H1 (cell line): ENCODE results near the gene CSRP1. TPM values are rescaled to one million over a fixed set of nuclear protein-coding genes. Genes with fewer than 3 reads are reported as not detected.

ENCODE experiments used
- CTCF ChIA-PET: fragments of 300-600 bp; sonication (Branson Sonifier 250); formaldehyde crosslinking; loops from one replicate; lab custom pipeline; 2021; ENCODE audit not compliant: partially characterized antibody; lab: Charles Lee
- POLR2A ChIA-PET: fragments of 300-600 bp; sonication (Branson Sonifier 250); formaldehyde crosslinking; loops from one replicate; lab custom pipeline; 2021; ENCODE audit warnings: inconsistent platforms; ENCODE audit not compliant: partially characterized antibody; lab: Charles Lee
- DNase-seq, 2 experiments: peaks; one replicate each; pipeline versions ENCODE4 v3.0.0 to v3.0.0-alpha.2; 2010 to 2022; ENCODE audit warnings: low spot score in 2 of 2, low read depth in 1 of 2, mixed read lengths in 1 of 2
- FAIRE-seq: peaks from 2 replicates; lab custom pipeline; 2011; peaks lifted over from hg19 to GRCh38; lab: Jason Lieb, UNC
- H2AFZ ChIP-seq: 2 replicates; pipeline ENCODE4 v1.8.1; 2012; ENCODE audit warnings: low read length, inconsistent platforms
- H2AK5ac ChIP-seq: 2 replicates; pipeline ENCODE4 v1.6.1; 2013; ENCODE audit warnings: low read depth, low read length
- H2BK120ac ChIP-seq: replicated peaks from 2 replicates; pipeline ENCODE3; 2013; ENCODE audit warnings: low read depth, low read length, inconsistent platforms
- H2BK12ac ChIP-seq: 2 replicates; pipeline ENCODE4 v1.6.1; 2013; ENCODE audit warnings: low read depth, low read length
- H2BK15ac ChIP-seq: 2 replicates; pipeline ENCODE4 v1.6.1; 2013; ENCODE audit warnings: low read length
- H2BK20ac ChIP-seq: 2 replicates; pipeline ENCODE4 v1.6.1; 2013; ENCODE audit warnings: low read length
- H2BK5ac ChIP-seq: 2 replicates; pipeline ENCODE4 v1.6.1; 2013; ENCODE audit warnings: low read depth, low read length
- H3K14ac ChIP-seq: 2 replicates; pipeline ENCODE4 v1.6.1; 2013; ENCODE audit warnings: inconsistent platforms; ENCODE audit not compliant: insufficient read length
- H3K18ac ChIP-seq: 2 replicates; pipeline ENCODE4 v1.6.1; 2013; ENCODE audit warnings: low read length; ENCODE audit errors: extremely low read depth
- H3K23ac ChIP-seq: 2 replicates; pipeline ENCODE4 v1.6.1; 2013; ENCODE audit warnings: inconsistent platforms; ENCODE audit not compliant: insufficient read length
- H3K23me2 ChIP-seq: 2 replicates; pipeline ENCODE4 v1.6.1; 2013; ENCODE audit warnings: low read depth, low read length
- H3K27ac ChIP-seq: 2 replicates; pipeline ENCODE4 v1.6.1; 2011; ENCODE audit warnings: low read depth, low read length, inconsistent platforms
- H3K27me3 ChIP-seq, 4 experiments: replicated peaks in 1 of 4; 1 replicate in 1 of 4; 2 replicates in 3 of 4; pipeline versions ENCODE4 v1.6.1 to v1.8.1; 2011 to 2013; ENCODE audit warnings: low read length in 3 of 4, mild to moderate bottlenecking in 3 of 4, inconsistent platforms in 2 of 4, mixed read lengths in 2 of 4, moderate library complexity in 1 of 4; ENCODE audit not compliant: control insufficient read depth in 3 of 4, insufficient read depth in 3 of 4; ENCODE audit errors: extremely low read depth in 1 of 4
- H3K36me3 ChIP-seq, 4 experiments: 2 replicates each; pipeline versions ENCODE4 v1.6.1 to v1.8.1; 2011 to 2013; ENCODE audit warnings: mild to moderate bottlenecking in 4 of 4, low read length in 3 of 4, moderate library complexity in 2 of 4, control low read depth in 1 of 4, inconsistent platforms in 1 of 4; ENCODE audit not compliant: insufficient read depth in 4 of 4, control insufficient read depth in 2 of 4
- H3K4ac ChIP-seq: replicated peaks from 2 replicates; pipeline ENCODE3; 2013; ENCODE audit warnings: low read length, low read depth, mixed read lengths, inconsistent platforms; ENCODE audit not compliant: insufficient read length
- H3K4me1 ChIP-seq, 4 experiments: replicated peaks in 1 of 4; 1 replicate in 1 of 4; 2 replicates in 3 of 4; pipeline versions ENCODE4 v1.6.1 to v1.8.1; 2011 to 2013; ENCODE audit warnings: low read length in 3 of 4, inconsistent platforms in 2 of 4, mixed read lengths in 1 of 4; ENCODE audit not compliant: insufficient read depth in 4 of 4, control insufficient read depth in 3 of 4
- H3K4me2 ChIP-seq, 2 experiments: 2 replicates each; pipeline versions ENCODE4 v1.6.1 to v1.8.1; 2011 to 2013; ENCODE audit warnings: low read depth in 2 of 2, low read length in 2 of 2, control low read depth in 1 of 2, inconsistent platforms in 1 of 2, mild to moderate bottlenecking in 1 of 2; ENCODE audit not compliant: insufficient read depth in 1 of 2
- H3K4me3 ChIP-seq, 4 experiments: fragments of 200-600, 300-600 bp in 1 of 4; sonication (generic), shearing (Covaris generic), sonication (Bioruptor Twin) in 1 of 4; 2 replicates each; pipeline versions ENCODE4 v1.5.1 to v1.8.1; 2011 to 2016; ENCODE audit warnings: low read length in 4 of 4, low read depth in 3 of 4, control low read depth in 2 of 4, inconsistent platforms in 2 of 4, mild to moderate bottlenecking in 2 of 4, mixed read lengths in 1 of 4, moderate library complexity in 1 of 4; ENCODE audit not compliant: insufficient read depth in 2 of 4; ENCODE audit errors: extremely low read depth in 1 of 4
- H3K56ac ChIP-seq: replicated peaks from 2 replicates; pipeline ENCODE3; 2013; ENCODE audit warnings: low read depth, mild to moderate bottlenecking, mixed read lengths, low read length, inconsistent platforms; ENCODE audit not compliant: insufficient read length
- H3K79me1 ChIP-seq: 2 replicates; pipeline ENCODE4 v1.6.1; 2013; ENCODE audit warnings: low read depth, low read length, control low read depth
- H3K79me2 ChIP-seq, 2 experiments: 2 replicates each; pipeline versions ENCODE4 v1.6.1 to v1.8.1; 2012 to 2013; ENCODE audit warnings: low read length in 2 of 2, mild to moderate bottlenecking in 2 of 2, inconsistent platforms in 1 of 2; ENCODE audit not compliant: insufficient read depth in 2 of 2, control insufficient read depth in 1 of 2
- H3K9ac ChIP-seq, 4 experiments: replicated peaks in 1 of 4; 1 replicate in 1 of 4; 2 replicates in 3 of 4; pipeline versions ENCODE4 v1.6.1 to v1.8.1; 2011 to 2013; ENCODE audit warnings: low read depth in 3 of 4, low read length in 3 of 4, control low read depth in 2 of 4, mild to moderate bottlenecking in 2 of 4, moderate library complexity in 2 of 4, inconsistent platforms in 1 of 4; ENCODE audit errors: extremely low read depth in 1 of 4
- H3K9me3 ChIP-seq, 2 experiments: 2 replicates each; pipeline versions ENCODE4 v1.6.1 to v1.8.1; 2012 to 2013; ENCODE audit warnings: mild to moderate bottlenecking in 2 of 2, moderate library complexity in 2 of 2, control low read depth in 1 of 2, inconsistent platforms in 1 of 2, low read depth in 1 of 2, low read length in 1 of 2, mixed read lengths in 1 of 2; ENCODE audit not compliant: insufficient read depth in 2 of 2
- H4K20me1 ChIP-seq, 2 experiments: replicated peaks in 1 of 2; 2 replicates each; pipeline versions ENCODE3 to v1.8.1; 2011 to 2013; ENCODE audit warnings: inconsistent platforms in 2 of 2, low read length in 2 of 2, mild to moderate bottlenecking in 1 of 2; ENCODE audit not compliant: insufficient read depth in 2 of 2, control insufficient read depth in 1 of 2
- H4K5ac ChIP-seq: 2 replicates; pipeline ENCODE4 v1.6.1; 2013; ENCODE audit warnings: low read length, low read depth, mixed read lengths, inconsistent platforms; ENCODE audit not compliant: insufficient read length
- H4K8ac ChIP-seq: 2 replicates; pipeline ENCODE4 v1.8.0; 2013; ENCODE audit warnings: mild to moderate bottlenecking, moderate library complexity, low read length, inconsistent platforms; ENCODE audit not compliant: insufficient read depth; ENCODE audit errors: extremely low read depth
- H4K91ac ChIP-seq: replicated peaks from 2 replicates; pipeline ENCODE3; 2013; ENCODE audit warnings: low read length, mixed read lengths, inconsistent platforms; ENCODE audit not compliant: insufficient read length
- CTCF ChIP-seq, 3 experiments: IDR thresholded peaks; 1 replicate in 2 of 3; 2 replicates in 1 of 3; pipeline versions ENCODE4 v1.5.1 to v1.6.1; 2011; ENCODE audit warnings: low read length in 3 of 3, mild to moderate bottlenecking in 3 of 3, inconsistent platforms in 2 of 3, low read depth in 1 of 3, moderate library complexity in 1 of 3; ENCODE audit not compliant: insufficient read depth in 1 of 3; ENCODE audit errors: control extremely low read depth in 1 of 3
- FOSL1 ChIP-seq: IDR thresholded peaks from 2 replicates; pipeline ENCODE4 v1.6.1; 2011; ENCODE audit warnings: mild to moderate bottlenecking, low read depth, low read length, moderate library complexity; ENCODE audit not compliant: insufficient read depth
- KDM5A ChIP-seq: fragments of 200-600 bp; IDR thresholded peaks from 2 replicates; pipeline ENCODE4 v1.7.1; 2012; ENCODE audit warnings: mild to moderate bottlenecking, low read length, inconsistent platforms, mixed read lengths
- POLR2A ChIP-seq, 2 experiments: IDR thresholded peaks; 1 replicate in 1 of 2; 2 replicates in 1 of 2; pipeline ENCODE4 v1.6.1; 2011; ENCODE audit warnings: low read depth in 2 of 2, low read length in 2 of 2, mild to moderate bottlenecking in 2 of 2; ENCODE audit errors: control extremely low read depth in 1 of 2
- RBBP5 ChIP-seq: IDR thresholded peaks from 2 replicates; pipeline ENCODE4 v1.7.1; 2012; ENCODE audit warnings: low read depth, mild to moderate bottlenecking, inconsistent platforms, low read length, moderate library complexity, borderline replicate concordance
- RNF2 ChIP-seq: fragments of 200-900, 300-1000 bp; sonication (generic); IDR thresholded peaks from 2 replicates; pipeline ENCODE4 v1.7.1; 2016; ENCODE audit warnings: borderline replicate concordance, low read depth, mild to moderate bottlenecking, antibody characterized with exemption, low read length; ENCODE audit not compliant: poor library complexity, severe bottlenecking; ENCODE audit errors: missing control alignments
- SAP30 ChIP-seq: fragments of 300-600 bp; sonication (generic); IDR thresholded peaks from 2 replicates; pipeline ENCODE4 v1.7.1; 2012; ENCODE audit warnings: low read length, moderate library complexity, mild to moderate bottlenecking, inconsistent platforms; ENCODE audit not compliant: insufficient read depth, insufficient replicate concordance
- WGBS, 2 experiments: shearing (Covaris generic) in 1 of 2; methylation state at CpG; one replicate each; pipeline versions ENCODE4 v1.1.6 to v1.1.7; 2013 to 2015; ENCODE audit warnings: low lambda C conversion rate in 2 of 2, mixed read lengths in 2 of 2, inconsistent platforms in 1 of 2, low coverage in 1 of 2, missing lambda C conversion rate in 1 of 2; ENCODE audit not compliant: insufficient replicate concordance in 2 of 2, insufficient coverage in 1 of 2, insufficient read length in 1 of 2; ENCODE audit errors: extremely low coverage in 1 of 2, missing lambda C conversion rate in 1 of 2; 5-methylcytosine and 5-hydroxymethylcytosine counted together
- polyA plus RNA-seq, 7 experiments: library from polyadenylated mRNA; depleted of rRNA in 3 of 7; stranded (reverse) in 5 of 7; unstranded in 2 of 7; fragments of >200 nt in 5 of 7; fragments of 200-250 nt in 2 of 7; gene quantifications; 1 replicate in 5 of 7; 2 replicates in 1 of 7; 4 replicates in 1 of 7; pipeline versions ENCODE4 v1.2.1 to v1.2.3, GENCODE V29; 2011 to 2013; ENCODE audit warnings: missing spikeins in 2 of 7, mixed read lengths in 2 of 7
- total RNA-seq: library from RNA; stranded (reverse); fragmentation: NEBNext Ultra II Directional; extraction: Animal tissue kit (Norgen Biotek cat#: 25700); gene quantifications from 2 replicates; pipeline ENCODE4 v1.2.1, GENCODE V29; 2021

CSRP1 gene
- total and polyA plus RNA-seq, 2 of the 8 experiments (the other 6 are each of a cell fraction or from before 2014, with no cell fraction given), result 14.2 to 22.3 TPM

DNA sequence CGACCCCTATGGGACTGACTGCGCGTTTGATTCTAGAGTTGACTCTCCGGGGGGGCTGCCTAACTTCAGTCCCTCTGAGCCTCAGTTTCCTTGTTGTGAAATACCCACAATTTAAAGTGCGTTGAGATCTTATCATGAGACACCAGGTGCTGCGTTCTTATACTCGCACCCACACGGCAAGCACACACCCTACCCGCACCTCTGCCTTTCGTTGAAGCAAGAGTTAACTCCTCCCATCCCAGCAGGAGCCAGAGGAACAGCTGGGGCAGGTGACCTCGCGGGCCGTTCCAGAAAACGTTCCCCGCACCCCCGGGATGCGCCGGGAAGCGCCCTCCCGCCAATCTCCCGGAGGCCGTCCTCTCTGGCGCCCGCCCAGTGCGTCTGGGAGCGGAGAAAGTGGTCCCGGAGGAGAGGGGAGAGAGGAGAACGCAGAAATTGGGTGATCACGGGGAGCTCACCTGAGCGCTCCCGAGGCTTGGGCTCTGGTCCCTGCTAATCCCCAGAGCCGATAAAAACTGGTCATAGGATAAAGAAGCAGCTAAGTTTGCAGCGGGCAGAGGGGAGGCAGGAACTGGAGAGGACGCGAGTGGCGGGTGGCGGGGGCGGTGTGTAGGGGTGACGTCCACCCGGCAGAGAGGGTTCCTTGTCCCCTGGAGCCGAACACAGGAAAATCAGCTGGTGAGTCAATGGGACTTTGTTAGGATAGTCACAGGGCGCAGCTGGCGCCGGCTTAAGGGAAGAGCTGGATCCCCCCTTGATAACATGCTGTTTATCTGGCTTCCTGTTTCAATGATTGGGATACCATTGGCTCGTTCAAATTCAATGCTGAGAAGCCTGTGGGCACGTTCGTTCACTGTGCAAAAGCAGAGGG is 32.9 kb upstream of the CSRP1 start:
- Histone ChIP-seq H3K4me1 (peaks cover 2 to 5% (median 3%) of the 10 kb centered on the region in 4 experiments; a peak in 5 of 7 replicates), H3K9me3 (no peaks in the 10 kb centered on the region), H3K27me3 (peaks cover 2 to 36% (median 29%) of the 10 kb centered on the region in 4 experiments), H4K5ac (no peak overlapping the region), H2AFZ (peak overlapping the region; percentile 76), H3K56ac (no peak overlapping the region), H3K23ac (no peak overlapping the region), H3K36me3 (no peaks in the 10 kb centered on the region), H3K9ac (peak overlapping the region in 2 of 4 experiments; percentile 14 to 20; a peak in 1 of 7 replicates), H3K79me1 (no peaks in the 10 kb centered on the region), H3K23me2 (peaks cover 14% of the 10 kb centered on the region; the same call in 1 of the 2 replicates), H4K91ac (no peak overlapping the region), H3K4me2 (peak overlapping the region; percentile 92 to 94), H4K8ac (peak overlapping the region; percentile 93; the same call in 1 of the 2 replicates), H2BK5ac (no peak overlapping the region), H2BK20ac (no peak overlapping the region), H2AK5ac (no peak overlapping the region), H2BK12ac (peak overlapping the region; percentile 41; the same call in 1 of the 2 replicates), H3K4me3 (peak overlapping the region; percentile 46 to 83 (median 72)), H3K27ac (no peak overlapping the region), H2BK15ac (no peak overlapping the region), H3K4ac (peak overlapping the region; percentile 42), H3K18ac (peak overlapping the region; percentile 67; the same call in 1 of the 2 replicates), H4K20me1 (no peaks in the 10 kb centered on the region), H3K79me2 (no peaks in the 10 kb centered on the region), H2BK120ac (no peak overlapping the region), H3K14ac (no peak overlapping the region)
- WGBS, 2 experiments, result 2% methylated on average over 46 of the region's 47 CpGs; no CpG with 5 or more reads in 1 of the 2 experiments
- no peak for FAIRE-seq
- CTCF ChIA-PET, result interaction anchor here (0.6 to 43.8 kb wide), 21 partner anchors 9 to 255 kb away, joined by 3 to 929 read pairs (median 4); partner anchors contain the start of genes CSRP1 and PHLDA3
- POLR2A ChIA-PET, result interaction anchor here (0.7 to 1.3 kb wide), 6 partner anchors 9 to 92 kb away, joined by 3 to 7 read pairs (median 3); no protein-coding TSS in a partner anchor
- peak in 1 of 2 experiments; percentile 71 for DNase-seq
- no peak for TF ChIP-seq POLR2A (IDR thresholded peaks at IDR 0.05; ENCODE audit: control extremely low read depth in 1 of 2, low read depth in 2 of 2, low read length in 2 of 2)
- peak; percentile 24; the same call in 1 of the 2 replicates for TF ChIP-seq RBBP5
- TF ChIP-seq RNF2, result peak; percentile 11
- TF ChIP-seq CTCF (IDR thresholded peaks at IDR 0.05; ENCODE audit: control extremely low read depth in 1 of 3, insufficient read depth in 1 of 3, low read depth in 1 of 3, low read length in 3 of 3), result no peak
- no peak for TF ChIP-seq KDM5A
- peak; percentile 21 for TF ChIP-seq SAP30
- no peak for TF ChIP-seq FOSL1
